Dermis blood vessel endothelial cell (primary cell): ENCODE measurements around the gene ANO8. TPM values are rescaled to one million over a fixed set of nuclear protein-coding genes. Genes with fewer than 3 reads are reported as not detected.
"Not testable (repeated sequence)": the region's sequence is repeated elsewhere in the genome, so short reads cannot be mapped to it uniquely, and the experiment has no call there.

Source experiments
- DNase-seq: peaks from one replicate; pipeline ENCODE4 v3.0.0; 2010
- total RNA-seq: library from RNA; depleted of rRNA; stranded (reverse); fragments of >200 nt; gene quantifications from 2 replicates; pipeline ENCODE4 v1.2.3, GENCODE V29; 2014

ANO8 gene
- total RNA-seq, 1 donor from 2014 or later: 6.8 TPM

DNA sequence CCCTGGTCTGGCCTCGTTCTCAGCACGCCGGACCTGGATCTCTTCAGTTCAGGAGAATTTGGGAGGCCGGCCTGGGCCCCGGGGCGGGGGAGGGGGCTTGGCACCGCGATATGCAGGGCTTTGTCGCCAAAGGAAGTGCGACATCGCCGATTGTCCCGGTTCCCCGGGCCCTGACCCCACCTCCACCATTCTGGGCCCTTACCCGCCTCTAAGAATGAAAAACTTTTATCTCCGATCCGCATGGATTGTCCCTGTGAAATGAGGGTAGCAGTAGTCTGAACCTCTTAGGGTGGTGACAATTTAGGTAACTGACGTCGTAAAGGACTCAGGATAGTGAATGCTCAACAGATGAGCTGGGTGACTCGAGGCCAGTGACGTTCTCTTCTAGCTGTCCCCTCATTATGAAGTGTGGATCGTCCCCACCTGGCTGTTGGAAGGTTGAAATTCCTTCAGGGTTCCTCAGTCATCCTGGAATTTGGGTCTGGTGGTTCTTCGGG lies 24.6 kb downstream of the ANO8 start:
- DNase-seq: peak; percentile 21

DNA sequence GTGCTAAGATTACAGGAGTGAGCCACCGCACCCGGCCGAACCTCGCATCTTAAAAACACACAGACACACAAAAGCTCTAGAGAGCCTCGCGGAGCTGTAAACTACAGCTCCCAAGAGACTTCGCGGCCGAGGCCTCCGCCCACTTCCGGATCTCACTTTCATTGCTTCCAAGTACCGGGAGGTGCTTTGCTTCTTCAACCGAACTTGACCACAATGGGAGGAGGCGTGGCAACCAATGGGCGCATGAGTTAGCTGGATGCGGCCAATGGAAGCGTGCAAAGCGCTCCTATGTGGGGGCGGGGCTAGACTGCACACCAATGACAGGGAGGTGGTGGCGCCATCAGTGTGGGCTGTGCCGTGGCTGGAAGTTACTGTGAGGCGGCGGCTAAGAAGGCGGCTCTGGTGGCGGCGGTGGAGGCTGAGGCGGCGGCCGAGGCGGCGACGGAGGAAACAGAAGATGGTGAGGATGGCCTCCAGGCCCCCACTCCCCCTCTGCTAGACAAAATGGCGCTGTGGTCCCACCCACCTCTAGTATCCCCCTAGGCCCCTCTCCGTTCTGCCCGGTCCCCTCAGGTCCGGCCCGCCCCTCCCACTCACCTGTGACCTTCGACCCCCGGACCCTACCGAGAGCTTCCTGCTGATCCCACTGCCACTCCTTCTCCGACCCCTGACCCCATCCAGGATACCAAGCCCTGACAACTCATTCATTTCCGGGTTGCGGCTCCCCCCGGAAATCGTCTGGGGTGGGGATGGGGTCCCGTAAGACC lies 25.3 kb downstream of the ANO8 start, which contains the start of gene DDA1:
Gene DDA1 (plus strand): TSS at position 366 of the 767 bp plus-strand sequence. CDS start 92 bp downstream, at position 458.
- peak; percentile 100 for DNase-seq

DNA sequence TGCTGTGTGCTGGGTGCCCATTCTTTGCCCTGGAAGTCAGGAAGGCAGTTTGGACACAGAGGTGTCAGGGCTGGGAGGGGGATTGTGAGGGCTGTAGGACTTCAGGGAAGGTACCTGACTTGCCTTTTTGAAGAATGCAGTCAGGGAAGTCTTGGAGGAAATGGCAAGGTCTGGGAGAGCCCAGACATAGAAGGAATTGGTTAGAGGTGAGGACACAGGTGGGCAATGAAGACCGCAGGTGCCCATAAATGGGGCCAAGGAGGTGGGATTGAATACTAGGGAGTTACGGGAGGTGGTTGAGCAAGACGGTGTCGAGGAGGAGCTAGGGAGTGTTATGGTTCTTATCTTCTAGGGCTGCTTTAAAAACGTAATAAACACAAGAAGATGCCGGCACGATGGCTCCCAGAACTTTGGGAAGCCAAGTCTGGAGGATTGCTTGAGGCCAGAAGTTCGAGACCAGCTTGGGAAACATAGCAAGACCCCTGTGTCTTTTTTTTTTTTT lies 26.7 kb downstream of the ANO8 start:
- no peak for DNase-seq

DNA sequence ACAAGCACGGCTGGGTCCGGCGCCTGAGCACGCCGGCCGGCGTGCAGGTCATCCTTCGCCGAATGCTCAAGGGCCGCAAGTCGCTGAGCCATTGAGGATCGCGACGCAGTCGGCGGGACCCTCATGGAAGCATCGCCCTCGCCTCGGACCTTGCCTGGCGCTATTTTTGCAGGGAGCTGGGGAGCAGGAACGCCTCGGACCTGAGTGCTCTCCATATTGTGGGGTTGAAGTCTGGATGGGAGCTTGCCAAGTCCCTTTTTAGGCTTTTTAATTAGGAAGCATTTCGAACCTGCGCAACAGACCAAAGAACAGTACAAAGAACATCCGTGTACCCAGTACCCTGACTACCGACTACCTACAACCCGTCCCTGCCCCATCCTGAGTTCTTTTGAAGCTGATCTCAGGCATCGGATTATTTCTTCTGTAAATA lies 28.4 kb downstream of the ANO8 start:
- DNase-seq: no peak

DNA sequence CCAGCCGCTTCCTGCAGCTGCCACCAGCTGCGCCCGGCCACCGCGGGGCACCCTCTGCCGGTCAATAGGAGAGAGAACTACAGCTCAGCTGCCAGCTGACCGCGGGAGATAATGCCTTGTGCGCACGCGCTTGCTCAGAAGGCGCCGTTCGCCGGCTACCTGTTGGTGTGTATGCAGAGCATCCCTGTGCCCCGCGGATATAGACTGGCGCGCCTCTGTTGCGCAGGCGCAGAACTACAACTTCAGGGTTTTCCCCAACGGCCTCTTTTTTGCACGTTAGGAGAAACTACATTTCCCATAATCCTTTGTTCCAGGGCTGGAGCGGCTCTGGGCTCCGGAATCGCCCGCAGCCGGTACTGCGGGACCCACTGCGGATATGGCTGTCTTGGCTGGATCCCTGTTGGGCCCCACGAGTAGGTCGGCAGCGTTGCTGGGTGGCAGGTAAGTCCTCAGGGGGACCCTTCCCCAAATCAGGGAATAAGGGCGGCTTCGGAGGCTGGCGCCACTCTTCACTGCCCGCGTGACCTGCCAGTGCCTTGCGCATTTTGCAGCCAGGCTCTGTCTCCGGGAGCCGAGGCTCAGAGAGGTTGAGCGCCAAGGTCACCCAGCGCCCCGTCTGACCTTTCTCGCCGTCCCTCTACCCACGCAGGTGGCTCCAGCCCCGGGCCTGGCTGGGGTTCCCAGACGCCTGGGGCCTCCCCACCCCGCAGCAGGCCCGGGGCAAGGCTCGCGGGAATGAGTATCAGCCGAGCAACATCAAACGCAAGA lies 29.0 kb downstream of the ANO8 start, which contains the start of gene MRPL34:
Gene MRPL34 (plus strand): TSS at position 356 of the 768 bp plus-strand sequence. CDS start 21 bp downstream, at position 377.
- DNase-seq: peak; percentile 99

DNA sequence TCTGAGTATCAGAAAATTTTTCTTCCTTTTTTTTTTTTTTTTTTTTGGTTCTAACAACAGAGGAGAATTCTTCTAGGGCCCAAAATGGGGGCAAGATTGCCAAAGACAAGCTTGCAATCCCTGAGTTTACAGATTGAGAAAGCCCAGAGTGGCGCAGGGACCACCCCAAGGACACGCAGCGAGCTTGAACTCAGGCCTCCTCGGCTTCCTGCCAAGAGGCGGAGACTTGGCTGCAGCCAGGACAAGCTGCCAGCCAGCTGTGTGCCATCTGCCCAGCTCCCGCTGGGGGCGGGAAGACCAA lies 29.5 kb downstream of the ANO8 start:
- no peak for DNase-seq

DNA sequence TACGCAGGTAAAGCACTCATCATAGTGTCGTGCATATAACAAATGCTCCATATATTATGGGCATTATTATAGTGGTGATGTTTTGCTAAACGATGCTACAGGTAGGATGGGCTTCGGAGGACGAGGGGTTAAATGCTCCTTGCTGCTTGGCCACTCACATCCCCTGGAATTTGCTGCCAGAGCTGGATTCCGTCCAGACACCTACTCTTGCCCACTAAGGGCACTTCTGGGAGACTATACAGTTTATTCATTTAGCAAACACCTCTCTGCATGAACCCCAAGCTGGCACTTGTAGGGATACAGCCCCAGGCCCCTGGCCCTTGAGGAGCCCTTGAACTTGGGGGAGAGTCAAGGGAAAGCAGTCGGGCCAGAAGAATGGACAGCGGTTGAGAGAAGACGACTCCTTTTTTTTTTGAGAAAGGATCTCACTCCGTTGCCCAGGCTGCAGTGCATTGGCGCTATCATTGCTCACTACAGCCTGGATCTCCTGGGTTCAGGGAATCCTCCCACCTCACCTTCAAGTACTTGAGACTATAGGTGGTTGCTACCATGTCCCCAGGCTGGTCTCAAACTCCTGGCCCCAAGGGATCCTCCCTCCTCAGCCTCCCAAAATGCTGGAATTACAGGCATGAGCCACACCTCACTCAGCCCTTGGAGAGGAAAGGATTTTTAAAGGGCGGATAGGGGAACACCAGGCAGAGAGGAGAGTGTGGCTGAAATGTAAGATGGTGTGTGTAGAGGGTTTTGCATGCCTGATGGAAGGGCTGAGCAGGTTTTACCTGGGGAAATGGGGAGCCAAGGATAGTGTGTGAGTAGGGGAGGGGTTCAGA lies 30.1 kb downstream of the ANO8 start:
- no peak for DNase-seq

DNA sequence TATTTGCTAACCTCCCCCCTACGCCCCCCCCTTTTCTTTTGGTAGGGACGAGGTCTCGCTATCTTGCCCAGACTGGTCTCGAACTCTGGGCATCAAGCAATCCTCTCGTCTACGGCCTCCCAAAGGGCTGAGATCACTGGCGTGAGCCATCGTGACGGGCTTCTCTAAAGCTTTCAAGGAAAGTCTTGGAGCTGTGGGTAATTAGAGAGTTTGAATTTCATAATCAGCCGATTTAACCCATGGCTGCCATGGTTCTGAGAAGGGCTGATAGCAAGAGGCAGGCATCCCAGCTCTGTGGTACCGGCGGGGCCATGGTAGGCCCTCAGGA lies 30.8 kb downstream of the ANO8 start:
- DNase-seq: no peak

DNA sequence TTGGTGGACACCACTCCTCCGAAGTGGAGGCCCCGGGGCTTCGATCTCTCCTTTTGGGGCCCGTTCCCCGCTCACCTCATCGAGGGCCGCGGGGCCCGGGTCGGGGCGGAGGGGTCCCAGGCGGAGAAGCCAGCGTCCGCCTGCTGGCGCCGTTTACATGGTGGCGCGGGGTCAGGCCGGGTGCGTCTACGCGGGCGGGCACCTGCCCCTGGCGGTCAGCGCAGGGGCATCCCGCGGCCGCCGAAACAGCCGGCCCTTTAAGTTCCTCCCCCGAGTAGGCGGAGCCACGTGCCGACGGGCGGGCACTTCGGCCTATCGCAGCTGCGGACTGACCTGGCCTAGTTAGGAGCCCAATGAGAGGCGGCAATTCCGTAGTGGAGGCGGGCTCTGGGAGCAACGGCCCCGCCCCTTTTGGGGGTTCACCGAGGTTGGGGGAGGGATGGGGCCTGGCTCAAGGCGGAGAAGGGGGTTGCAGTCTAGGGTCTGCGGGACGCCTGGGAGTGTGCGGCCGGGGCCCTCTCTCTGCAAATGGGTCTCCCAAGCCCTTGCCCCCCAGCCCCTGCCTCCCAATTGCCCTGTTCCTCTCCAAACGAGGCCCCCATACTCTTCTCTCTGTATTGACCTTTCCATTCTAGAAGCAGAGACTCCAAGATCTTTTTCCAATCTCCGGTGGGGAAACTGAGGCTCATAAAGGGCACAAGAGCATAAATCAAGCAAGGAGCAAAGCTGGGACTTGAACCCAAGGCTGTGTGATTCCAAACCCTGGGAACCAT lies 31.3 kb downstream of the ANO8 start, which contains the start of gene ABHD8:
Gene ABHD8 (minus strand): TSS at position 259 of the 773 bp plus-strand sequence. CDS start 1,809 bp downstream, outside the sequence.
- DNase-seq: peak; percentile 98

DNA sequence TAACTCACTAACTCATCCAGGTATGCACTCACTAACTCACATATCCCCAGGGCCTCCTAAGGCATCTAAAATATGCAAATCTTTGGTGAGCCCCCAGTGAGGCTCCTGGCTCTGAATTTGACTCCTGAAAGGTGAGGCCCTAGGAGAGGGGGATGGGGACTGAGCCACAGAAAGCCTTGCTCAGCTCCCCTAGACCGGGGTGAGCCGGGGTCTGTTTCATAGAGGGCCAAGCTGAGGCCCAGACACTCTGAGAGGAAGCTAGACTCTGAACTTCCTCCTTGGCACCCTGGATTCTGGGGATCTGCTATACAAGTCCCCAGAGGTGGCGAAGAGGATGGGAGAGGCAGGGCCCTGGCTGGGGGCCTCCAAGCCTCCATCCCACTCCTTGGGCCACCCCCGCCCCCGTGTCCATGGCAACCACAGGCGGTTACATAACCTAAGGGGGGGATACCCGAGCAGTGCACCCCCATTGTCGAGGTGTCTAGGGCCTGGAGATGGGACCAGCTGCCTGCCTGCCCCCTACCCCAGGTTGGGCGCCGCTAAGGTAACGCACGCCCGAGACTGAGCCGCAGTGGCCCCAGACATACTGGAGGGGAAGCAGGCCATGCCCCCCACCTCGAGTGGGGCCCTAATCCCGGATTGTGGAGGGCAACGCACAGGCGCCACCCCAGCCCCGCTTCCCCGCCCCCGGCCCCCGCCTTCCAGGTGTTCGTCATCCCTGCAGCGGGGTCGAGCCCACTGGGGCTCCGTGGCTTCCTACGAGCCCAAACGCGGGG lies 32.1 kb downstream of the ANO8 start:
- DNase-seq: no peak

DNA sequence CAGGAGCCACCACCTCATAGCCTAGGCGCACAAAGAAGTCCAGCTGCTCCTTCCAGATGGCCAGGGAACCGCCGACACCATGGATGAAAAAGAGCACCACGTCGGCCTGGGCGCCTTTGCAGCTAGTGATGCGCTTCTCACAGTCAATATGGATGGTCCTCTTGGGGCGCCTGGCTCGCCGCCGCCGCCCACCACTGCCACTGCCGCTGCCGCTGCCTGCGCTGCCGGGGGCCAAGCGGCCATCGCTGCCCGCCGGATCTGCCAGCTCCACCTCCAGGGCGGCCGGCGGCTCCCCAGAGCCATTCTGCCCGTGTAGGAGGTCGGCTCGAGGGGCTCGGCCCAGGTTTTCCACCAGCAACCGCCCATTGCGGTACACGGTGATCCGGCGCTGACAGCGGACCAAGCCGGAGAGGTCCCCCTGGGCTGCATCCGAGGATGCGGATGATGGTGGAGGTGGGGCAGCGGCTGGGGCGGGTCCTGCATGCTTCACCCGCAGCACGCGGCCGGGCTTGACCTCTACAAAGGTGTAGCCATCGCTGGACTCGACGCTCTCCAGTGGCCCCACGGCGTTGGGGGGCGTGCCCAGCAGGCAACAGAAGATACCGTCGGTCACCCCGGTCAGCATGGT lies 33.5 kb downstream of the ANO8 start:
- DNase-seq: no peak

DNA sequence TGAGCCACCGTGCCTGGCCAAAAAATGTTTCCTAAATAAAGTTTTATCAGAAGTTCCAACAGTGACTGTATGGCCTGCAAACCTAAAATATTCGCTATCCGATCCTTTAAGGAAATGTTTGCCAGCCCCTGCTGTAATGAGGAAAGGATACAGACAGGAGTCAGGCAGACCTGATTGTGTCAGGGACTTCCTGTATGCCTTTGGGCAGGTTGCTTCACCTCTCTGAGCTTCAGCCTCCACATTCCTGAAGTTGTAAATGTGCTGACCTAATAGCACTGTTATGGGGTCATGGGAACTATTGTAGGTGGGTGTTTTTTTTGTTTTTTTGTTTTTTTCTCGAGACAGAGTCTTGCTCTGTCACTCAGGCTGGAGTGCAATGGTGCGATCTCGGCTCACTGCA lies 37.7 kb downstream of the ANO8 start:
- no peak for DNase-seq

DNA sequence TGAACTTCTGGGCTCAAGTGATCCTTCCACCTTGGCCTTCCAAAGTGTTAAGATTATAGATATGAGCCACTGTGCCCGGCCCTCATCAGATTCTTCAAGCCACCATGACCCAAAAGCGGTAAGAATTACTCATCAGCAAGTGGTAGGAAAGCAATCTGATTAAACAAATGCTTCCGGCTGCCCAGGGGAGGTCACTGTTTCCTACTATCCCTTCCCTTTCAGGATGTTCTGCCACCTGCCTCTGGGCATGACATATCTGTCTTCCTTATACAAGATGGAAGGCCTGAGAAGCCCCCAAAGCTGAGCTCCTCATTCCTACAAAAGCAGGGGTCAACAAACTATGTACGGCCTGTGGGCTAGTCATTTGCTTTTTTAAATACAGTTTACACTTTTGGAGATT lies 38.4 kb downstream of the ANO8 start:
- peak; percentile 78 for DNase-seq

DNA sequence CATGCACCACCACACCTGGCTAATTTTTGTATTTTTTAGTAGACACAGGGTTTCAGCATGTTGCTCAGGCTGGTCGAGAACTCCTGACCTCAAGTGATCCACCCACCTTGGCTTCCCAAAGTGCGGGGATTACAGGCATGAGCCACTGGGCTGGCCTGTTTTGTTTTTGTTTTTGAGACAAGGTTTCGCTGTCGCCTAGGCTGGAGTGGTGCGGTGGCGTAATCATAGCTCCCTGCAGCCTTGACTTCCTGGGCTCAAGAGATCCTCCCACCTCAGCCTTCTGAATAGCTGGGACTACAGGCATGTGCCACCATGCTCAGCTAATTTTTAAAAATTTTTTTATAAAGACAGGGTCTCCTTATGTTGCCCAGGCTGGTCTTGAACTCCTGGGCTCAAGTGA lies 39.1 kb downstream of the ANO8 start:
- not testable (repeated sequence) for DNase-seq

DNA sequence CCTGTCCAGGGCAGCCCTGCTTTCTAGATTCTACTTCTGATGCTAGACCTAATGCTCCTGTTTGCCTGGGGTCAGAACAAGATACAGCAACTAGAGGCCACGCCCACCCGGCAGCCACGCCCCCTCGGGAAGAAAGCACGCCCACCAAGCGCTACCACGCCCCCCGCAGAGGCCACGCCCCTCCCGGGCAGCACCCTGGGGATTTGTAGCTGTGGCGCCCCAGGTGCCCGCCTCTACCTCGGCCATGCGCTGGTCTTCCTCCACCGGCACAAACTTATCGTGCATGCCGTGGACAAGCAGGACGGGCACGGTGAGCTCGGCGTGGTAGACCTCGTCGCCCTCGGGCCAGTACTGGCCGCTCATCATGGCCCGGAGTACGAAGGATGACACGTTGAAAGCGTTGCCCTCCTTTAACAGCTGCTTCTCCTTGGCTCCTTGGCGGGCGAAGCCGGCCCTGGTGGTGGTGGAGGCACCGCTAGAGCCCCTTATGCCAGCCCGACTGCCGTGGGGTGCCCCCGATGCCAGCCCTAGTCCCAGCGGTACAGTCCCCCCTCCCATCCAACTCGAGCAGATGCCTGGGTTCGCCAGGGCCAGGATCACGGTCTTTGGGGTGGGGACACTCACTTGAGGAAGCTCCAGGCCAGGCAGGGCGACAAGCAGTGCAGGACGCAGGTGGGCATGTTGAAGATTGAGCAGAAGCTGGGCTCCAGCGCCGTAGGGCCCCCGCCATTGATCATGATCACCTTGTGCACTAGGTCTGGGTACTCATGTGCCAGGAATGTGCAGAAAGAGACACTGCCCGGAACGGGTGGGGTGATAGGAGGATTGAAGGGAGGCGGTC lies 40.4 kb downstream of the ANO8 start:
- DNase-seq: peak; percentile 44

DNA sequence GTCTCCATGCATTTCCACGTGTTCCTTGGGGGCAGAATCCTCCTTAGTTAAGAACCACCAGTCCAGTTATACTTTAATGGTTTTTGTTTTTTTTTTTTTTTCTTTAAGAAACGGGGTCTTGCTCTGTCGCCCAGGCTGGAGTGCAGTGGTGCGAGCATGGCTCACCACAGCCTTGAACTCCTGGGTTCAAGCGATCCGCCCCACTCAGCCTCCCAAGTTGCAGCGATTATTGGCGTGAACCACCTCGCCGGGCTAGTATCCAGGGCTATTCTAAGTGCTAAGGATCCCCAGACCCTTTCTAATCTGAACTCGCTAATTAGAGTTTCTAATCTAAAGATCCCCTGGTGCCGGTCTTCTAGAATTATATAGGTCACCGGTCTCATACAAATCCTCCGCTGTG lies 41.0 kb downstream of the ANO8 start:
- no peak for DNase-seq

DNA sequence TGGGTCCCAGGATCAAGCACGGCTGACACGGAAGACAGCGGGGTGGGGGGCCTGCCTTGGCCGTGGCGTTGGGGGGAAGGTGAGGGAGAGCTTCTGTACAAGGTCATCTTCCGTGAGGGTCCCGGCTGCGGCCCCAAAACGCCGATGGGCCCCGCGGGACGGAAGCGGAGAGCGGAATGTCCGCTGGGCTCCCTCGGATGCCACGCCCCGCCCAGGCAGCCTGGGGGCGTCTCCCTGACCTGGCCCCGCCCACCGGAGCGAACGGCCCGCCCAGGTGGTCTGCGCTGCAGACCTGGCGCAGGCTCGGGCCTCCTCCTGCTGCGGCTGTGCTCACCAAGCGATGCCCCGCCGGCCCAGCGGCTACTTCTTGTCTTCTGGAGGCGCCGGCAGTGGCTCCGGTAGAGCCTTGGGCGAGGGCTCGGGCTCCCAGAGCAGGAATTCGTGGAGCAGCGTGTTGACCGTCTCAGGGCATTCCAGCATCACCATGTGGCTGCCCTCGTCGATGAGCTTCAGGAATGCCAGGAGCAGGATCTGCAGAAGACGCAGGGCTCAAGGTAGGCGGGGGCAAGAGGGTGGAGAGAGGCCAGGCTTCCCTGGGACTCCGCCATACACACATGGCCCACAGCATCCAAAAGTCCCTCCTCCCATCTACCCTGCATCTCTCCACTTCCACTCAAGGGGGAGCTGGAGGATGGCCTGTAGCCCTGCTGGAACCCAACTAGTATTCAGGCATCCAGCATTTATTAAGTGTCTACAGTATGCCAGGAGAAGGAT lies 42.2 kb downstream of the ANO8 start:
- peak; percentile 92 for DNase-seq

DNA sequence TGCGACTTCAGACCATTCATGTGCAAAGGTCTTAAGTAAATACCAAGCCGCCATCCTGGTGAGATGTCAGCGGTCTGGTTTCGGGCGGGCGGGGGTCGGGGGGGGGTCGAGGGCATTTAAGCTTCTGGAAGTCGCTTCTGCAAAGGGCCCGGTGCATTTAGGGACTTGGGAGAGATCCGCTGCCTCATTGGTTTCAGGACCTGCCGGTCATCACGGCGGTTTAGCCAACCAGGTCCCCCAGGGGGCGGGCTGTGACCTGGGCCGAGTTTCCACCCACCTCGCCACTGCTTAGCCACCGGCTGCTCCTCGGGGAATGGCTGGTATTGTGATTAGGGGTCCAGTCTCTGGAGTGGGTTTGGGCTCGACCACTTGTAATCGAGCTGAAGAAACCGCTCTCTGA lies 45.2 kb downstream of the ANO8 start:
- DNase-seq: peak; percentile 92

DNA sequence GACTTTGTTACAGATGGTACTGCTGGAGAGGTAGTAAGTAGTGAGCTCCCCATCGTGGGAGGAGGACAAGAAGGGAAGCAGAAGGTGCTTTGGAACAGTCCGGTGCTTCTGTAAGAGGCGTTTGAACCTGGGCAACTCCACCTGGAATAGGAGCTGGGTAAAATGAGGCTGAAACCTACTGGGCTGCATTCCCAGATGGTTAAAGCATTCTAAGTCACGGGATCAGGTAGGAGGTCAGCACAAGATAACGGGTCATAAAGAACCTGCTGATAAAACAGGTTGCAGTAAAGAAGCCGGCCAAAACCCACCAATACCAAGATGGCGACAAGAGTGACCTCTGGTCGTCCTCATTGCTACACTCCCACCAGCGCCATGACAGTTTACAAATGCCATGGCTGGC lies 47.9 kb downstream of the ANO8 start:
- no peak for DNase-seq
